Stimulated activated naive CD8-positive, alpha-beta T cell treated with anti-CD3 and anti-CD28 coated beads, Interleukin-15, amount 100 ng/mL, for 72 hours (primary cell): ENCODE measurements around the gene SLC40A1.
A peak's percentile ranks its signal among the peaks of the same experiment; 100 is the strongest.

Experiments used
- ATAC-seq: fragments of 150-1000 bp; cut with Tn5 transposase; 2 replicates; pipeline ENCODE4 v1.10.0; 2021; ENCODE audit warnings: mild to moderate bottlenecking, moderate library complexity
- DNase-seq, 2 donors: peaks; one replicate each; pipeline ENCODE4 v3.0.0; 2021 to 2022
- H3K27ac Mint-ChIP-seq, 2 donors: one replicate each; pipeline ENCODE4 v1.8.0; 2022; ENCODE audit warnings: mild to moderate bottlenecking in 2 of 2, mixed read lengths in 2 of 2, moderate library complexity in 2 of 2
- H3K27me3 Mint-ChIP-seq: one replicate; pipeline ENCODE4 v1.8.0; 2022; ENCODE audit warnings: mixed read lengths
- H3K4me1 Mint-ChIP-seq: one replicate; pipeline ENCODE4 v1.8.0; 2022; ENCODE audit warnings: mild to moderate bottlenecking, mixed read lengths
- H3K4me3 Mint-ChIP-seq, 2 donors: one replicate each; pipeline ENCODE4 v1.8.0; 2022; ENCODE audit warnings: mild to moderate bottlenecking in 2 of 2, mixed read lengths in 2 of 2, moderate library complexity in 1 of 2
- H3K9me3 Mint-ChIP-seq, 2 donors: one replicate each; pipeline ENCODE4 v1.8.0; 2022; ENCODE audit warnings: mixed read lengths in 2 of 2

The SLC40A1 gene, protein sequence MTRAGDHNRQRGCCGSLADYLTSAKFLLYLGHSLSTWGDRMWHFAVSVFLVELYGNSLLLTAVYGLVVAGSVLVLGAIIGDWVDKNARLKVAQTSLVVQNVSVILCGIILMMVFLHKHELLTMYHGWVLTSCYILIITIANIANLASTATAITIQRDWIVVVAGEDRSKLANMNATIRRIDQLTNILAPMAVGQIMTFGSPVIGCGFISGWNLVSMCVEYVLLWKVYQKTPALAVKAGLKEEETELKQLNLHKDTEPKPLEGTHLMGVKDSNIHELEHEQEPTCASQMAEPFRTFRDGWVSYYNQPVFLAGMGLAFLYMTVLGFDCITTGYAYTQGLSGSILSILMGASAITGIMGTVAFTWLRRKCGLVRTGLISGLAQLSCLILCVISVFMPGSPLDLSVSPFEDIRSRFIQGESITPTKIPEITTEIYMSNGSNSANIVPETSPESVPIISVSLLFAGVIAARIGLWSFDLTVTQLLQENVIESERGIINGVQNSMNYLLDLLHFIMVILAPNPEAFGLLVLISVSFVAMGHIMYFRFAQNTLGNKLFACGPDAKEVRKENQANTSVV

DNA sequence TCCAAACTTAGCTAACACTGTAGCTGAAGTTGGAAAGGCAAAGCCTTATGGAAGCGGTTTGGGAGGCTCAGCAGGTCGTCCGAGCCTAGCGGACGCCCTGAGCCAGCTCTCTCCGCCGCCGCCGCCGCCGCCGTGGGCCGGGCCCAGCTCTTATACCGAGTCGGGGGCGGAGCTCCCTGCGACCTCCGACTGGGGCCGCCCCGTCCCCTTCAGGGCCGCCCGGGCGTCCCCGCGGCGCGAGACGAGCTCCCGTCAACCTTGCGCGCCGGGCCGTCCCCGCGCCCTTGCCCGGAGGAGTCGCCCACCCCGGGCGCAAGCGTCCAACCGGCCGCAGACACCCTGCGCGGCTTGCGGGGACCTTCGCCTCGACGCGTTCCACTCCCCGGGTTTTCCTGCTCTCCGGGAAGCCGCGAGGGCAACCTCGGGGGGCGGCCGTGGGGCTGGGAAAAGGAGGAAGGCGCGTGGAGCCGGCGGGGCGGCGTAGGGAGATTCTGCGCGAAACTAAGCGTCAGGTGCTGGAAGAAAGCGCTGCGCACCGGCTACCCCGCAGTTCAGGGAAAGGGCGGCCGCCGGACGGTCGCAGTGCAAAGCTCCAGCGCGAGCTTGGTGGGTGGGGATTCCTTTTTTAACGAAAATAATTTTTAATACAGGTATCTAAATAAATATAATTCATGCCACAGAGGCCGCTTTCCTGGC, at the start of gene SLC40A1:
SLC40A1 (minus strand) TSS at position 129 of the 696 bp plus-strand sequence. CDS start 326 bp downstream, outside the sequence.
- Mint-ChIP-seq H3K4me1 (peaks cover 30% of the 10 kb centered on the region), H3K9me3 (no peaks in the 10 kb centered on the region), H3K4me3 (peak within 1 kb of the TSS; percentile 85 to 88), H3K27me3 (peaks cover 27% of the 10 kb centered on the region), H3K27ac (peak within 1 kb of the TSS; percentile 41 to 61)
- DNase-seq (peak; percentile 61 to 73), ATAC-seq (peak; percentile 97)

DNA sequence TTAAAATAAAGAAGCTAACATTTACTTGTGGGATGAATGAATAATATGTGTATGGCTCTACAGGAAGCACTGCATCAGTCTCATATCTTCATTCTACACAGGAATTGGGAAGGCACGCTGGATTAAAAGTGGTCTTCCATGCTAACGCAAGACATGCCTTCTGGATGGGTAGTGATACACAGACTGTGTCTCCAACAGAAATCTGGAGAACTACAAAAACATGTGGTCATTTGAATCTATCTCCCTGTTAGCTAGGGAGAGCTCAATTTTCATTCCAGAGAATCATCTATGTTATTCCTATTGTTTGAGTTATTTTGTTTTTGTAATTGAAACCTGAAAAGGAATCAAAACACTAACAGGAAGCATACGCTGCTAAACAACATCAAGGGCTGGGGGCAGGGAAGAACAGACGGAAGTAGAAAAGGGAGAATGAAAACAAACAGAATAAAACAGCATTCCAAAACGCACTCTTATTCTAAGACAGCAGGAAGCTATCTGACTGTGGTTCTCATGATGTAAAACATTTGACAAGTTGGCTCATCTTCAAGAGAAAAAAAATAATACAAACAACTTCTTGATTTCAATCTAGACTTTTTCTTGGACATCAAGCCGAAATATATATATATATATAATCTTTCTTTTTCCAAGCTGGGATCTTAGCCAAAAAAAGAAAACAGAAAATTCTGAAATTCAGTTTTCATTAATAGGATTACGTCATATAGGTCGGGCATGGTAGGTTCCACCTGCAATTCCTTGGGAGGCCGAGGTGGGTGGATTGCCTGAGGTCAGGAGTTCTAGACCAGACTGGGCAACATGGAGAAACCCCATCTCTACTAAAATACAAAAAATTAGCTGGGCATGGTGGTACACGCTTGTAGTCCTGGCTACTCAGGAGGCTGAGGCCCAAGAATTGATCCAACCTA, 49.2 kb upstream of the SLC40A1 start:
- H3K4me1 Mint-ChIP-seq = peaks cover 13% of the 10 kb centered on the region
- DNase-seq = no peak
- no peaks in the 10 kb centered on the region for H3K9me3 Mint-ChIP-seq
- no peak overlapping the region for H3K27ac Mint-ChIP-seq
- ATAC-seq = no peak
- no peaks in the 10 kb centered on the region for H3K27me3 Mint-ChIP-seq
- no peak overlapping the region for H3K4me3 Mint-ChIP-seq

DNA sequence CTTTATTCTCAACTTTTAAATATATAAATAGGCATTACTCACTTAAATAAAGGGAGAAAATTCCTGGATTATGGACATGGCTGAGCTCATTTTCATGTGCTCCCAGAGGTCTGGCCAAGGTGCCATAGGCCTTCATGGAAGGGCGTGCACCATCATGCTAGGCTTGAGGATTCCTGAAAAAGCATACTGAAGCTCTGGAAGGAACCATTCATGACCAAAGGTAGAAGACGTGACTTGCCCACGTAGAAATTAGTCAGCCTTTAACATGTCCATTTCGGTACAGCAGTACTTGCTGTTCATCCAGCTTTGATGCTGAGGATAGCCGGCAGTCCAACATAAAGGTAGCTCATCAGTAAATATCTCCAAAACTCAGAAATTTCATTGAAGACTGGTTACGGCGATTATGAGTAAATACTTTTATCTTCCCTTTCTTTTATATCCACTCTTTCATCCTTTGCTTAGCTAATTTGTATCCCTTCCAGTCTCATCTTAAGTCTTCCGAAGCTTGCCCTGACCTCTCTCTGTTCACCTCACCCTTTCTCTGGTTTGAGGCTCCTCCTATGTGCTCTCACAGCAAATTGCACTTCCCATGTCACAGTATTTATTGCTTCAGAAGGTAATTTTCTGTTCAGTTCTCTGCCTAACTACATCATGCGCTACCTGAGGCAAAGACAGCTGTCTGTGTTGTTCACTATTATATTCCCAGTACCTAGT, 48.4 kb upstream of the SLC40A1 start:
- ATAC-seq = no peak
- H3K4me1 Mint-ChIP-seq = peaks cover 21% of the 10 kb centered on the region
- H3K4me3 Mint-ChIP-seq = no peak overlapping the region
- H3K27ac Mint-ChIP-seq = no peak overlapping the region
- no peaks in the 10 kb centered on the region for H3K9me3 Mint-ChIP-seq
- DNase-seq = no peak
- H3K27me3 Mint-ChIP-seq = no peaks in the 10 kb centered on the region

DNA sequence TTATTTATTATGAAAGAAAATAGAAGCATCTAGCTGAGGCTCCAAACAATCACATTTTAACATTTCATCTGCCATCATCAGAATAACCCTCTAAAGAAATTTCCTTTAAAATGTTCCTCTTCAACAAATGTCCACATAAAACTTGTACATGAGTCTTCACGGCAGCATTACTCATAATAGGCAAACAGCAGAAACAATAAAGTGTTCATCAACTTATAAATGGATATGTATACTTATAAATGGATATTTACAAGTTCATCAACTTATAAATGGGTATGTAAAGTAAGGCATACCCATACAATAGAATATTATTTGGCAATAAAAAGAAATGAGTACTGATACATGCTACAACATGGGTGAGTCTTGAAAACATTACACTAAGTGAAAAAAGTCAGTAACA, 47.2 kb upstream of the SLC40A1 start:
- Mint-ChIP-seq H3K27me3 (no peaks in the 10 kb centered on the region), H3K4me1 (peaks cover 21% of the 10 kb centered on the region), H3K9me3 (no peaks in the 10 kb centered on the region), H3K4me3 (no peak overlapping the region), H3K27ac (no peak overlapping the region)
- DNase-seq = no peak
- no peak for ATAC-seq

DNA sequence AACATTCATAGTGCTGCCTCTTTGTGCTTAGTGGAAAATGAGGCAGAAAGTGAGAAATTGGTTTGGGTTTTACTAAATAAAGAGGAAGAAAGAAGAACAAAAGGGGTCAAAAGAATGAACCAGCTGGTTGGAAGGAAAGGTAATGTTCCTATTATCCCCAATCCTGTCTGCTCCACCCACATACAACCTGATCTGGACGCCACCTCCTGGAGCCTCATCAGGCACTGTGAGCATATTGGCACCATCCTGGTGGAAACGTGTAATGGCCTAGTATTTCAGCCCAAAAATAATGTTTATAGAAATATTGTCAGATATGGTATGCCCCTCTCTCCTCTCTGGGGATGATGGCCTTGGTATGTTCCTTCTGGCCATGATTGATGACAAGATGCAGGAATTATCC, 45.0 kb upstream of the SLC40A1 start:
- DNase-seq (no peak), ATAC-seq (no peak)
- H3K4me3 Mint-ChIP-seq = no peak overlapping the region
- peaks cover 21% of the 10 kb centered on the region for H3K4me1 Mint-ChIP-seq
- H3K27ac Mint-ChIP-seq = peak overlapping the region in 1 of 2 donors; percentile 39
- H3K27me3 Mint-ChIP-seq = no peaks in the 10 kb centered on the region
- H3K9me3 Mint-ChIP-seq = no peaks in the 10 kb centered on the region

DNA sequence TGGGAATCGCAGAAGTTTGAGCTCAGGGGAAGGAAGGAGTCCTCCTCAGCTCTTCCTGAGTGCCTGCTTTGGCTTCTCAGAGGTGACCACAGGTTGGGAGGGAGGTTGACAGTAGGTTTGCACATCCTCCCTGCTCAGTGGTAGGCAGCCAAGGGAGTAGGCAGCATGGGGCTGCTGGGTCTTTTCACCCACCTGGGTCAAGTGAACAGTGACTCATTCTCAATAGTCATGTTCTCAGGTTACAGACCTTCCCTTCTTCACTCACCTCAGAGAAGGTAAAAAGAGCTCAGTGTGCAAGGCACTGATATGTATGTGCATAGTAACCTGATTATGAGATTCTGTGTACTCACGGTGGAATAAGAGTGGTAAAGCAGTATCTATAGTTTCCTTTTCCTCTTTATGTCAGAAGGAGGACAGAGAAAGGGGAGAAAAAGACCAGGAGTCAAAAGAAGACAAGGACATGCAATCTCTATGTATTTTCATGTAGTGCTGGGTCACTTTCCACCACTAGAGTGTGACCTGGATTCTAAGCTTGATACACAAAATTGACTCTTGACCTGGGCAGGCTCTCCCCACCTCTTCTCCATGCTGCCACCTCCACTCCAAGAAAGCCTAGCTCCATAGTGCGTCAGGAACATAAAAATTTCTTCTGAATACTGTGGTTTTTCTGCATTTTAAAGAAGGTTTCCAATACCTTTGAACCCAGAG, 44.2 kb upstream of the SLC40A1 start:
- Mint-ChIP-seq H3K4me3 (no peak overlapping the region), H3K9me3 (no peaks in the 10 kb centered on the region), H3K27ac (no peak overlapping the region), H3K27me3 (no peaks in the 10 kb centered on the region), H3K4me1 (peaks cover 21% of the 10 kb centered on the region)
- DNase-seq (no peak), ATAC-seq (peak; percentile 82)

DNA sequence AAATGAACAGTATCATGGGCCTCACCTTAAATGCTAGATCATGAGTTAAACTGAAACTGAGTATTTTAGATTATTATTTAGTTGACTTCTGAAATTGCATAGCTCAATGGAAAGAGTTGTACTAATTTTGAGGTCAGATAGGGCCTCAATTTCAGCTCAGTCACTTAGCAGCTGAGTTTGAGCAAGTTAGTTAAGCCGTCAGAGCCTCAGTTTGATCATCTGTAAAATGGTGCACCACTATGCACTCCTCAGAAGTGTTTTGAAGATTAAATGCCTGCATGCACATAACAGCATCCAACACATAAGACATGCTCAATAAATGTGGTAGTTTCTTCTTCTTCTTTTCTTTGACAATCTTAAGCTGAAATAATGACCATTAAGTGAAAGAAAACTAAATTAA, 42.5 kb upstream of the SLC40A1 start:
- Mint-ChIP-seq H3K9me3 (no peaks in the 10 kb centered on the region), H3K4me3 (no peak overlapping the region), H3K4me1 (peaks cover 21% of the 10 kb centered on the region), H3K27me3 (no peaks in the 10 kb centered on the region), H3K27ac (no peak overlapping the region)
- no peak for DNase-seq
- ATAC-seq = no peak

DNA sequence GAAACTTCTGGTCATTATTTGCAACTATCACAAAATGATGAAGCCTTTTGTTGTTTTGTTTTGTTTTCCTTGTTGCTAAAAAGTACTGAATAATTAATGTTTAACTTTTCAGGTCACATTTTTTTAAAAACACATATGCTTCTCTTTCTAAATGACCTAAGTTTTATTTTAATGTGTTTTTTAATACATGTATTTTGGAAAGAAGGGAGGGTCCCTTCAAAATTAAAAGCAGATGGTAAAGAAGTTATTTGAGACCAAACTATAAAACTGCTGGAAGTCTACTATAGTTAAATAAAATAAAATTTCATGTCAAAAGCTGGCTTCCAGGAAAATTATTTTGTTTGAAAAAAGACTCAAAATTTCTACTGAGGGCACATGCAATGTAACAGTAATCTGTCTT, 41.2 kb upstream of the SLC40A1 start:
- DNase-seq (no peak), ATAC-seq (no peak)
- Mint-ChIP-seq H3K9me3 (no peaks in the 10 kb centered on the region), H3K4me3 (no peak overlapping the region), H3K4me1 (peaks cover 21% of the 10 kb centered on the region), H3K27me3 (no peaks in the 10 kb centered on the region), H3K27ac (no peak overlapping the region)

DNA sequence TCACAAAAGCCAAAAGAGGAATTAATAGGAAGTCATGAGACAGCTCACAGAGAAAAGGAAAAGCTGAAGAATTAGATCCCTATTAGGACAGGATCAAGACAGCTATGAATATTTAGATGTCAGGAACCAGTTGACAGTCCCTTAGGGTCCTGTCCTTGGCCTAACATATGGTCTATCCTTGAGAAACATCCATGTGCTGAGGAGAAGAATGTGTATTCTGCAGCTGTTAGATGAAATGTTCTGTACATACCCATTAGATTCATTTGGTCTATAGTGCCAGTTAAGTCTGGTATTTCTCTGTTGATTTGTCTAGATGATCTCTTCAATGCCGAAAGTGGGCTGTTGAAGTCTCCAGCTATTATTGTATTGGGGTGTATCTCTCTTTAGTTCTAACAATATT, 37.6 kb upstream of the SLC40A1 start:
- H3K4me1 Mint-ChIP-seq = no peaks in the 10 kb centered on the region
- ATAC-seq (no peak), DNase-seq (no peak)
- H3K27ac Mint-ChIP-seq = no peak overlapping the region
- H3K4me3 Mint-ChIP-seq = no peak overlapping the region
- H3K27me3 Mint-ChIP-seq = no peaks in the 10 kb centered on the region
- H3K9me3 Mint-ChIP-seq = no peaks in the 10 kb centered on the region

DNA sequence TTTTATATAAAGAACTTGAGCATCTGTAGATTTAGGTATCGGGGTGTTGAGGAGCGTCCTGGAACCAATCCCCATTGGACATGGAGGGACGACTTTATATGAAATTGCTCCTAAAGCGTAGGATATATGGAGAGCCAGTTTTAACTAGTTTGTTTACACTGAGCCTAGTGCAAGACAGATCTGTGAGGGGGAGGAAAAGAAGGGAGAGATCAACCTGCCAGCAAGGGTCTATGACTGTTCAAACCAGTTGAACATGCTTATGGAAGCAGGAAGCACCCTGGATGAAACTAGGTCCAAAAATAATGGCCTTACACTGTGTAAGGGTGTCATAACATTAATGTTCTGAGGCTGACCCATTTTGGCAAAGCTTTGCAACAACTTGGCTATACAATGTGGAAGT, 34.0 kb upstream of the SLC40A1 start:
- Mint-ChIP-seq H3K4me3 (no peak overlapping the region), H3K27me3 (no peaks in the 10 kb centered on the region), H3K27ac (no peak overlapping the region), H3K4me1 (no peaks in the 10 kb centered on the region), H3K9me3 (no peaks in the 10 kb centered on the region)
- no peak for ATAC-seq
- no peak for DNase-seq

DNA sequence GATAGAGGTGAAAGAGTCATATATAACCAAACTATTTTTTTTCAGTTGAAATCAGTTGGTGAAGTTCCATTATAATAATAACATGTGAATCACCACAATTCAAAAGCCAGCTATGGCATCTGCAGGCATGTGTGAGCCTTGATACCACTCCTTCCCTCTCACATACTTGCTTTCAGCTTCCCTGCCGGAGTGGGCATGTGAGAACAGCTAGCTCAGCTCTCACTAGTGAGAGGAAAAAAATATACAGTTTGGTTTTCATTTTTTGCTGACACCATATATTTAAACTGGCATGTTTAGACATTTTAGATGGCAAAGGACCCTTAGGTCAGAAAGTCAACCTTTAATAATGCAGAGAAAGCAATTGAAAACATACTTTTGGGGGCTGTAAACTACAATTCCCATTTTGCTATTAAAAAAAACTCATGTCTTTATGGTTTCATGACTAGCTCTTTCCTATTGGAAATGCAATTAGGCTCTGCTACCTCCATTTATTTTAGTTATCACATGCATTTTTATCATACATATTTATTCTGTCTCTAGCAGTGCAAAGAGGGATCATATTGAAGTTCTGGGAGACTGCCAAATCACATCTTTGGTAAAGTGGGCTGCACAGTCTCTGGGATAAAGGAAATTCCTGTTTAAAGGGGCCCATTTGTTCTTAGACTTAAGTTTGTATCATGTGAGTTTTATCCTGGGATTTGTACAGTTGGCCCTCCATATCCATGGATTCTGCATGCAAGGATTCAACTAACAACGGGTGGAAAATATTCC, 33.2 kb upstream of the SLC40A1 start:
- Mint-ChIP-seq H3K27me3 (no peaks in the 10 kb centered on the region), H3K4me1 (no peaks in the 10 kb centered on the region), H3K4me3 (no peak overlapping the region), H3K27ac (no peak overlapping the region), H3K9me3 (no peaks in the 10 kb centered on the region)
- ATAC-seq (no peak), DNase-seq (no peak)

DNA sequence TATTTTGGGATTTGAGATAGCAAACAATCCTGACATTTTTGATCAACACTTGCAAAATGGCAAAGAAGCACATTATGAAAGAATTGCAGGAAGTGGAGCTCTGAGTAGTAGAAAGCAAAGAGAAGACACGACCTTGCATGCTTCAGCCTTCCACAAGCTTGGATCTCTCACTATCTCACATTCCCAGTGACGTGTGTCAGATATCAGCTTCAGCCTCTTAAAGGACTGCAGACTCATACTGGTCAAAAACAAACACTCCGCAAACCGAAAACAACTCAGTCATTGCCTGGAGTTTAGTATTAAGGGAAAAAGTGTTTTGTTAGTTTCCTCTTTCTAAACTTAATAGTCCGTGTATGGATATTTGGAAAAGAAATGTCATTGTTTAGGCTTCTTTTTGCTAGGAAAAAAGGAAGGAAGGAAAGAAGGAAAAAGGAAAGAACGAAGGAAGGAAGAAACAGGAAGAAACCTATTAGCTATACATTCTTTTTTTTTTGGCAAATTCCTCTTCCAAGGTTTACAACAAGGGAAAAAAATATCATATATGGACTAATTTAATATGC, 32.6 kb upstream of the SLC40A1 start:
- Mint-ChIP-seq H3K27me3 (no peaks in the 10 kb centered on the region), H3K9me3 (no peaks in the 10 kb centered on the region), H3K4me3 (peak overlapping the region in 1 of 2 donors; percentile 23), H3K27ac (no peak overlapping the region), H3K4me1 (no peaks in the 10 kb centered on the region)
- no peak for DNase-seq
- ATAC-seq = no peak

DNA sequence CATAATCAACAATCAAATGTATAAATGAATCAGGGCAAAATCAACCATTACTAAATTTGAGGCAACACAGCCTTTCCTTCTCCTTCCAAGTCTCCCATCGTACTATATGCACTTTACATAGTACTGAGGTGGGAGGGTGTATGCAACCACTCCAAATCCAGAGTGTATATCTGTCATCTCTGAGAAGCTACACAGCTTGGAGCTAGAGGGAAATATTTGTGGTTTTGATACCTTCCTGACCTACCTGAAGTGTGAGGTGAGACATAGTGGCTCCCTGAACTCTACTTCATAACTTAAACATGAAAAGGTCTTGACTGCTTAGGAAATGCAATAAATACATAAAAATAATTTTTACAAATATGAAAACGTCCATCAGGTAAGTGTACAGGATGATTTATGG, 30.1 kb upstream of the SLC40A1 start:
- no peaks in the 10 kb centered on the region for H3K4me1 Mint-ChIP-seq
- ATAC-seq (no peak), DNase-seq (no peak)
- H3K27ac Mint-ChIP-seq = no peak overlapping the region
- no peaks in the 10 kb centered on the region for H3K27me3 Mint-ChIP-seq
- no peak overlapping the region for H3K4me3 Mint-ChIP-seq
- no peaks in the 10 kb centered on the region for H3K9me3 Mint-ChIP-seq
